MV-4-11 (cell line): ENCODE measurements around the gene EVA1C.

Experiments
- DNase-seq: peaks from one replicate; lab custom pipeline; 2025; lab: John Stamatoyannopoulos, UW

EVA1C gene

GRCh38 chr21:32562426-32562825 is 149.9 kb downstream of the EVA1C start:
- peak; percentile 11 for DNase-seq

- no peak for DNase-seq
These were observed 150.4 kb downstream of the EVA1C start for GRCh38 chr21:32562915-32563314.
